Muscle layer of colon (tissue), 2 donors: ENCODE results near the gene ADAMTSL3.

Experiments
- H3K27ac ChIP-seq: one replicate; pipeline ENCODE4 v1.7.0; 2013; ENCODE audit warnings: low read depth, mild to moderate bottlenecking, low read length, moderate library complexity
- H3K27me3 ChIP-seq, 2 donors: one replicate each; pipeline ENCODE4 v1.7.0; 2013; ENCODE audit warnings: low read length in 2 of 2, mild to moderate bottlenecking in 2 of 2; ENCODE audit not compliant: insufficient read depth in 2 of 2, control insufficient read depth in 1 of 2
- H3K36me3 ChIP-seq: one replicate; pipeline ENCODE4 v1.7.0; 2013; ENCODE audit warnings: mild to moderate bottlenecking, low read length; ENCODE audit not compliant: insufficient read depth
- H3K4me1 ChIP-seq: one replicate; pipeline ENCODE4 v1.7.0; 2013; ENCODE audit warnings: mild to moderate bottlenecking, low read length; ENCODE audit not compliant: insufficient read depth
- H3K4me3 ChIP-seq, 2 donors: one replicate each; pipeline ENCODE4 v1.7.0; 2013; ENCODE audit warnings: low read length in 2 of 2, low read depth in 1 of 2, mild to moderate bottlenecking in 1 of 2, moderate library complexity in 1 of 2
- H3K9ac ChIP-seq: one replicate; pipeline ENCODE4 v1.7.0; 2013; ENCODE audit warnings: low read length
- H3K9me3 ChIP-seq: one replicate; pipeline ENCODE4 v1.7.0; 2013; ENCODE audit warnings: mild to moderate bottlenecking, low read length
- donor health status: abdominal sarcoma.
- donor health status: Adenocarcinoma of cecum.

ADAMTSL3 gene

GRCh38 chr15:83709811-83710210, 55.9 kb downstream of the ADAMTSL3 start:
- H3K36me3 ChIP-seq, result peaks cover 23% of the 10 kb centered on the region
- H3K9me3 ChIP-seq, result no peaks in the 10 kb centered on the region
- H3K9ac ChIP-seq, result no peak overlapping the region
- H3K27me3 ChIP-seq, result no peaks in the 10 kb centered on the region
- H3K4me1 ChIP-seq, result peaks cover 14% of the 10 kb centered on the region
- H3K27ac ChIP-seq, result no peak overlapping the region
- H3K4me3 ChIP-seq, result no peak overlapping the region

DNA sequence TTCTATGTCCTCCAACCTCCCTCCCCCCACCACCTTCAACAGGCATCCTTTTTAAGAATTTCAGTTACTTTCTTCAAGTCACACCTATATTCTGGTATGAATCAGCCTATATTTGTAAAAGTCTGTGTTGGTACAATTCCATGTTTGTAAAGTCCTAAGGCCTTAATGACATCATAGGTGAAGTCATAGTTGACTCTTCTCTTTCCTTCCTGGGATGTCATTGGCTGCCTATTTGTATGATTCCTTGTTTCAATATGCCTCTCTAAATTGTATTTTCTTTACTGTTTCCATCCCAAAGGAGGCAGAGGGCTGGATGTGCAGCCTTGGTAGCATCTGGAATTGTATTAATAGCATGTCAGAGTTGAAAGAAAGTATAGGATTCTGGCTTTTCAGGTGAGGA, 56.5 kb downstream of the ADAMTSL3 start:
- Histone ChIP-seq H3K4me1 (peaks cover 20% of the 10 kb centered on the region), H3K9me3 (no peaks in the 10 kb centered on the region), H3K27ac (no peak overlapping the region), H3K9ac (no peak overlapping the region), H3K36me3 (peaks cover 17% of the 10 kb centered on the region), H3K27me3 (no peaks in the 10 kb centered on the region), H3K4me3 (no peak overlapping the region)

- Histone ChIP-seq H3K4me1 (peaks cover 24% of the 10 kb centered on the region), H3K4me3 (no peak overlapping the region), H3K27ac (no peak overlapping the region)
Observed at GRCh38 chr15:83711236-83711635, 57.3 kb downstream of the ADAMTSL3 start.

GRCh38 chr15:83713242-83713641, 59.3 kb downstream of the ADAMTSL3 start:
- H3K4me1 ChIP-seq, result peaks cover 17% of the 10 kb centered on the region
- H3K9me3 ChIP-seq, result no peaks in the 10 kb centered on the region

More at GRCh38 chr15:83711236-83711635, 57.3 kb downstream of the ADAMTSL3 start:
- Histone ChIP-seq H3K9me3 (no peaks in the 10 kb centered on the region), H3K27me3 (no peaks in the 10 kb centered on the region), H3K36me3 (peaks cover 13% of the 10 kb centered on the region), H3K9ac (no peak overlapping the region)

DNA sequence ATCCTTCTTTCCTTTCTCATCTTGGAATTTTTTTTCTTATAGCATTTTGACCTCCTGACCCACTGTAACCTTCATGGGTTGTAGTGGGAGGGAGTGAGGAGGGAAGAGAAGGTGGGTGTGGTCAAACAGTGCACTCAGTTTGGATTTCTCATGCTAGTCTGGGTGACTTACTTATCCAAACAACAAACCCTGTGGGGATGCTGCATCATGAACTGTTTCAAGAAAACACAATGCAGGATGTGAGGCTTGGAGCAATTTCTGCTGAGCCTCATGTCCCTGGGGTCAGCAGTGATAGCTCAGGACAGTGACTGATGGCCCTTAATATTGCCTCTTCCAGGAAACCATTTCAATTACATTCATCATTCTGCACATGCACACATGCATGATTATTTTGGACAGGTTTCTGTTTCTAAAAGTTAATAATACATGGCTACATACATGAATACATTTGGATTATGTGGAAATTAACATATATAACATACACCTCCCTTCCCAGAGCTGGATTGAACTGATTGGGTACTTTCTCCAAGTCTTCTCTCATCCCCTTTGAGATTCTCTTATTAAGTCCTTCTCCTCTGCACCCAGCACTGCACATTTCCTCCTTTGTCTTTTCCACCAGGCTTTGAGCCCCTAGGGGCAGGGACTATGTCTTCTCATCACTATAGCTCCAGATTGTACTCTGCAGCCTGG, 61.2 kb downstream of the ADAMTSL3 start:
- H3K4me1 ChIP-seq, result peaks cover 16% of the 10 kb centered on the region
- H3K36me3 ChIP-seq, result peaks cover 8% of the 10 kb centered on the region
- H3K27me3 ChIP-seq, result no peaks in the 10 kb centered on the region
- H3K9me3 ChIP-seq, result no peaks in the 10 kb centered on the region
- H3K27ac ChIP-seq, result no peak overlapping the region
- H3K9ac ChIP-seq, result no peak overlapping the region
- no peak overlapping the region for H3K4me3 ChIP-seq

More at GRCh38 chr15:83713242-83713641, 59.3 kb downstream of the ADAMTSL3 start:
- H3K9ac ChIP-seq, result no peak overlapping the region
- H3K4me3 ChIP-seq, result no peak overlapping the region
- H3K27me3 ChIP-seq, result no peaks in the 10 kb centered on the region
- peaks cover 8% of the 10 kb centered on the region for H3K36me3 ChIP-seq
- no peak overlapping the region for H3K27ac ChIP-seq

DNA sequence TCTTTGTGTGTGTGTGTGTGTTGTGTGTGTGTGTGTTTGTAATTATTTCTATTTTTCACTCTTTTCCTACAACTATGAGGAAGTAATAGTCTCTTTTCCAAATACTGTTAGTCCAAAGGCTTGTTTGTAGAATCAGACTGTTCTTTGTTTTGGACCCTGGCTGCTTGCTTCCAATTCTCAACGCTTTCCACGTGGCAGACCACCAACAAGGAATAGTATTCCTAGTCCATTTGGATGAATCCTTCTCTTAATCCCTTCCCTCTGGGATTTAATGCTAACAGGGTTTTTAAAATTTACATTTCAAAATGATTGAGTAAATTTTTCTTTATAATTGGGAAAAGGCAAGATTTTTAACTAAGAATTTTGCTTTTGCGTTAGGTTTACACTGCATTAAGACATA, 62.7 kb downstream of the ADAMTSL3 start:
- Histone ChIP-seq H3K4me1 (peaks cover 14% of the 10 kb centered on the region), H3K9ac (no peak overlapping the region), H3K27ac (no peak overlapping the region), H3K9me3 (no peaks in the 10 kb centered on the region), H3K4me3 (no peak overlapping the region), H3K27me3 (no peaks in the 10 kb centered on the region), H3K36me3 (peaks cover 8% of the 10 kb centered on the region)

DNA sequence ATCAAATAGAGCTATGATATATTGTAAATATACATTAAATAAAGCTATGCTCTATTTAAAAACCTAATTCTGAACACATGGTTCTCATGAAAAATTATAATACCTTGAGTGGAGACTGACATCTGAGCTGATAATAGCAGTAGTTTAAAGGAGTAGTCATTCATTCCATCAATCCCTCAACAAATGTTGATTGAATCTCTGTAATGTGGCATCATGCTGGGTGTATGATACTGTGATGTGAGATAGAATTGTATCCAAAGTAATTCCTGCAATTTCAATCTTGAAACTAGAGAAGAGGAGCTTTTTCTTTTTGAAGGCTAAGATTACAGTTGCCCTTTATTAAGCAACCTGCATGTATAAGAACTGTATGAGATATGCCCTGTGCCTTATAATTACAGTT, 63.1 kb downstream of the ADAMTSL3 start:
- H3K36me3 ChIP-seq, result peaks cover 8% of the 10 kb centered on the region
- H3K27ac ChIP-seq, result no peak overlapping the region
- no peaks in the 10 kb centered on the region for H3K27me3 ChIP-seq
- H3K9me3 ChIP-seq, result no peaks in the 10 kb centered on the region
- H3K4me1 ChIP-seq, result peaks cover 16% of the 10 kb centered on the region
- H3K4me3 ChIP-seq, result no peak overlapping the region
- H3K9ac ChIP-seq, result no peak overlapping the region

- Histone ChIP-seq H3K9ac (no peak overlapping the region), H3K4me1 (peaks cover 9% of the 10 kb centered on the region), H3K27me3 (no peaks in the 10 kb centered on the region), H3K9me3 (no peaks in the 10 kb centered on the region), H3K36me3 (no peaks in the 10 kb centered on the region), H3K4me3 (no peak overlapping the region), H3K27ac (no peak overlapping the region)
Observed at GRCh38 chr15:83720468-83720867, 66.5 kb downstream of the ADAMTSL3 start.

DNA sequence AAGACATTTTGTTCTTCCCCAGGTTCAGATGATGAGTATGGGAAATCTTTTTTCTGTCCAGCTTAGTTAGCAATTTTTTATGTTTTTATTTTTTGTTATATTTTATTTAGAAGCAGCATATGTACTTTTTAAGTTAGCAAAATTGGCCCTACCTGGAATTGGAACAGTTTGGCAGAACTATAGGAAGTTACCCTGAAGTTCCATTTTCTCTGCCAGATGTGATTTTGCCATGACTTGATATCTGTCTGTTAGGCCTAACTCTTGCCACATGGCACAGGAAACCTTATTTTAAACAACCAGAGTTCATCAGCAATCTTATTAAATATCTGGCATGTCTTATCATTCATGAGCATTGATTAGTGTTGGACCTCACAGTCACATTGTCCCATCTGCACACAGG, 67.1 kb downstream of the ADAMTSL3 start:
- no peaks in the 10 kb centered on the region for H3K9me3 ChIP-seq
- no peak overlapping the region for H3K9ac ChIP-seq
- no peaks in the 10 kb centered on the region for H3K36me3 ChIP-seq
- H3K4me3 ChIP-seq, result no peak overlapping the region
- no peaks in the 10 kb centered on the region for H3K27me3 ChIP-seq
- no peak overlapping the region for H3K27ac ChIP-seq
- peaks cover 5% of the 10 kb centered on the region for H3K4me1 ChIP-seq

DNA sequence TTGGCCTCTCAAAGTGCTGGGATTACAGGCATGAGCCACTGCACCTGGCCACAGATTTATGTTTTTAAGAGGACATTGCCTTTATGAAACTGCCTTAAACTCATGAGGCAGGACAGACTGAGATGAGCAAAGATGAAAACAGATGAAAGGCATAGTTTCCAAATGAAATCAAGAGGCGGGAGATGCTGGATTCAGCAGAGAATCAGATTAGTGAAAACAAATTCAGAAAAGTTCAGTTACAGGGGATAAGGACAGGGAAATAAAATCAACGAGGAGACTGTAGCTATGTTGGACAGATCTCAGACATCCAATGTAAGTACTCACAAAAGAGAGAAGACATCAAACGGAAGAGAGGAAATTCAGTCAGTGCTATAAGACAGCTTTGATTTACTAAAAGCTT, 68.1 kb downstream of the ADAMTSL3 start:
- Histone ChIP-seq H3K4me1 (peaks cover 5% of the 10 kb centered on the region), H3K36me3 (no peaks in the 10 kb centered on the region), H3K4me3 (no peak overlapping the region), H3K27me3 (no peaks in the 10 kb centered on the region), H3K9me3 (no peaks in the 10 kb centered on the region), H3K27ac (no peak overlapping the region), H3K9ac (no peak overlapping the region)

DNA sequence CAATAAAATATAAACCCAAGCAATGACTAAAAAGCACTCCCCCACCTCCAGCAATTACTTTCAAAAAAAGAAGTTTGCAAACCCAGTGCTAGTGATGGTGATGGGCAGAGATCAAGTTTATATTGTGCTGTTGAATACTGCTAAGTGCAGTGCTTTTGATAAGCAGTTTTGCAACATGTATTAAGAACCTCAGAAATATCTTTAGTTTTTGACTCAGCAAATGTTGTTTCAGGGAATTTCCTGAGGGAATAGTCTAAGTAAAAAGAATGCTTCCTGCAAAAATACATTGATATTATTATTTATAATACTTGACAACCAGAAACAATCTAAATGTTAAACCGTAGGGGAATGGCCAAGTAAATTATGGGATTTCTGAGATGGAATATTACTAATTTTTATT, 69.3 kb downstream of the ADAMTSL3 start:
- Histone ChIP-seq H3K9ac (no peak overlapping the region), H3K4me1 (peaks cover 5% of the 10 kb centered on the region), H3K4me3 (no peak overlapping the region), H3K9me3 (no peaks in the 10 kb centered on the region), H3K27ac (no peak overlapping the region), H3K27me3 (no peaks in the 10 kb centered on the region), H3K36me3 (no peaks in the 10 kb centered on the region)

DNA sequence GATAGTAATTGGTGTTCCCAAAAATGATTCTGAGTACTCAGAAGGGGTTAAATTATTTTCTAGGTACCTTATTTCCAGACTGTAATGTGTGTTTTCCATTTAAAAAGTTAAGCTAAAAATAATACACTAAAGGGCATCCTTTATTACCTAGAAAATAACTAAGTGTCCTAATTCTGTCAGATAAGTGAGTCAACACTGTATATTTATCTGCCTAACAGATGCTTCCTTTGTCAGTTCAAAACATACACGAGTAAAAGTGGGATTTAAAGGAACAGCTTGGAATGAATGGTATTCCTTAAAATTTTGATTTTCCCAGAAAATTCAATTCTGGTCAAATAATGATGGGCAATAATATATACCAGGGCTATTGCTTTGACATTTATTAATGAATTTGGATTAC, 78.3 kb downstream of the ADAMTSL3 start:
- H3K4me3 ChIP-seq, result no peak overlapping the region
- no peak overlapping the region for H3K27ac ChIP-seq
- H3K4me1 ChIP-seq, result peaks cover 11% of the 10 kb centered on the region
- H3K9ac ChIP-seq, result no peak overlapping the region
- H3K36me3 ChIP-seq, result no peaks in the 10 kb centered on the region
- H3K27me3 ChIP-seq, result no peaks in the 10 kb centered on the region
- no peaks in the 10 kb centered on the region for H3K9me3 ChIP-seq
